ENCODE data around the gene EARS2.

DNA sequence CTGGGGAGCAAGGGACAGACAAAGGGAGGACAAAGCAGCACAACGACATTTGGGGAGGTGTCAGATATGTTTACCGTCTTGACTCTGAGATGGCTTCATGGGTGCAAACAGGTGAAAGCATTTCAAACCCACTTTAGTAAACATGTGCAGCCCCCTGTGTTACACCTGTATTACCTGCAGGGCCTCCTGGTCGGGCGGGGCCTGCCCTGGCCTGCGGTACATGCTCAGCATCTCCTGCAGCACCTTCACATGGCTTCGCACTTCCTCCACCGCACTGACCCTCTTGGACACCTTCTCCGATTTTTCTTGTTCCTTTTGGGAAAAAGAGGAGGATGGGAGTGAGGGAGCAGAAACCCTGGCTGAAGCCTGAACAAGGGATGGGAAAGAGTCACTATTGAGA is 71.3 kb downstream of the EARS2 start:
- TF ChIP-seq CTCF (IDR thresholded peaks at IDR 0.05; ENCODE audit: insufficient read depth, low read length, poor library complexity, severe bottlenecking), result no peak
- no peak for TF ChIP-seq EZH2phosphoT487 (conservative IDR thresholded peaks at IDR 0.05; ENCODE audit: low read length)
